Body of pancreas (tissue), 4 donors: ENCODE data around the gene UTRN.

ENCODE experiments used
- POLR2A ChIP-seq, 3 donors: fragments of 450-650 bp; IDR thresholded peaks; one replicate each; pipeline ENCODE4 v1.6.1; 2016; ENCODE audit warnings: antibody characterized with exemption in 3 of 3, mild to moderate bottlenecking in 2 of 3
- TF ChIP-seq, protein P1 (sequence below), 7 experiments: fragments of 450-650 bp in 4 of 7; fragments of 200-600 bp in 3 of 7; sonication (generic) in 3 of 7; IDR thresholded peaks; one replicate each; pipeline ENCODE4 v1.5.1; 2016 to 2019; ENCODE audit warnings: antibody characterized with exemption in 7 of 7

DNA sequence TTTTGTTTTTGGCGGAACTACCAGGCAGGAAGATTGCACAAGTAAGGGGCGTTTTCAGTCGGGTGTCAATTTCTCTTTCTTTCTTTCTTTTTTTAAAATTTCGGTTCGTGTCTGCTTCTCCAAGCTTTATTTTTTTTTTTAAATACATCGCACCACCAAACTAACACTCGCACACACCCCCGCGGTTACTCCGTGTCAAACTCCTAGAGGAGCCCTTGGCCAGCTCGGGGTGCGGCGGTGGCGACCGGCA lies 338 bp downstream of the UTRN start:
- TF ChIP-seq, protein P1, sequence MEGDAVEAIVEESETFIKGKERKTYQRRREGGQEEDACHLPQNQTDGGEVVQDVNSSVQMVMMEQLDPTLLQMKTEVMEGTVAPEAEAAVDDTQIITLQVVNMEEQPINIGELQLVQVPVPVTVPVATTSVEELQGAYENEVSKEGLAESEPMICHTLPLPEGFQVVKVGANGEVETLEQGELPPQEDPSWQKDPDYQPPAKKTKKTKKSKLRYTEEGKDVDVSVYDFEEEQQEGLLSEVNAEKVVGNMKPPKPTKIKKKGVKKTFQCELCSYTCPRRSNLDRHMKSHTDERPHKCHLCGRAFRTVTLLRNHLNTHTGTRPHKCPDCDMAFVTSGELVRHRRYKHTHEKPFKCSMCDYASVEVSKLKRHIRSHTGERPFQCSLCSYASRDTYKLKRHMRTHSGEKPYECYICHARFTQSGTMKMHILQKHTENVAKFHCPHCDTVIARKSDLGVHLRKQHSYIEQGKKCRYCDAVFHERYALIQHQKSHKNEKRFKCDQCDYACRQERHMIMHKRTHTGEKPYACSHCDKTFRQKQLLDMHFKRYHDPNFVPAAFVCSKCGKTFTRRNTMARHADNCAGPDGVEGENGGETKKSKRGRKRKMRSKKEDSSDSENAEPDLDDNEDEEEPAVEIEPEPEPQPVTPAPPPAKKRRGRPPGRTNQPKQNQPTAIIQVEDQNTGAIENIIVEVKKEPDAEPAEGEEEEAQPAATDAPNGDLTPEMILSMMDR (IDR thresholded peaks at IDR 0.05) = peak in 1 of 7 experiments; percentile 3
- TF ChIP-seq POLR2A (IDR thresholded peaks at IDR 0.05) = no peak
